ENCODE results near the gene SUMO4.

SUMO4 gene

DNA sequence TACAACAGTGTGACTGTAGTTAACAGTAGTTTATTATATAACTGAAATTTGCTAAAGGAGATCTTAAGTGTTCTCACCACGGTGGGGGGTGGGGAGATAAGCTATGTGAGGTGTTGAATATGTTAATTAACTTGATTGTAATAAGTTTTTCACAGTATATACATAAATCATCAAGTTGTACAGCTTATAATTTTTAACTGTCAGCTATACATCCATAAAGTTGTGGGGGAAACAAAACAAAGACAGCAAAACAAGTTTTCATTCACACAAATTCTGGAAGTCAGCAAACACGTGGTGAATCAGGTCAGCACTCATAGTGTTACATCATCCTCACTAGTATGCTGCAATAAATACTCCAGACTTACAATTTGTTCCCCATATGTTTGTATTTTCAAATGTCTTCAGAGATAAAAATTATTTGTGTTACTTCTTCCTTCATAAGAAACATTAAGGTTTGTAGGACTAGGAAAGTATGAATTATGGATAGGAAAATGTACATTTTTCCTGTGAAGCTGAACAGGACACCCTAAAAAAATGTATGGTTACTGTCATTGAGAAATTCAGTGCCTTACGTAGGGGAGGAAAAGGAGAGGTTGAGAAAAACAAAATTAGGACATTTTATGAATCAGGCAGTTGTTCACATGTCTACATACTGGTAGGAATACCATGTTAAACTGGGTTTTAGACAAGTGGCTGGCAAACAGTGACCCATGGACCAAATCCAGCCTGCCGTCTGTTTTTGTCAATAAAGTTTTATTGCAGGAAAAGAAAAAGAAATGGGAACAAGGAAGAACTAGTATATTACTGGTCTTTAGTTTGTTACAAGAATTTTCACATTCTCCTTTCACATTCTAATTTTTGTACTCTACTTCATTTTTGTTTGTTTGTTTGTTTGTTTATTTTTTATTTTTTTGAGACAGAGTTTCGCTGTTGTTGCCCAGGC lies 6.0 kb downstream of the SUMO4 start:
- Mint-ChIP-seq H3K36me3 (ENCODE audit: low read depth) (peaks cover 76% of the 10 kb centered on the region), H3K9me3 (no peaks in the 10 kb centered on the region), H3K27me3 (ENCODE audit: low read depth) (no peaks in the 10 kb centered on the region), H3K4me1 (ENCODE audit: low read depth) (peaks cover 24% of the 10 kb centered on the region), H3K27ac (peak overlapping the region; percentile 1), H3K4me3 (no peak overlapping the region)
- no peak for DNase-seq (ENCODE audit: low spot score)

DNA sequence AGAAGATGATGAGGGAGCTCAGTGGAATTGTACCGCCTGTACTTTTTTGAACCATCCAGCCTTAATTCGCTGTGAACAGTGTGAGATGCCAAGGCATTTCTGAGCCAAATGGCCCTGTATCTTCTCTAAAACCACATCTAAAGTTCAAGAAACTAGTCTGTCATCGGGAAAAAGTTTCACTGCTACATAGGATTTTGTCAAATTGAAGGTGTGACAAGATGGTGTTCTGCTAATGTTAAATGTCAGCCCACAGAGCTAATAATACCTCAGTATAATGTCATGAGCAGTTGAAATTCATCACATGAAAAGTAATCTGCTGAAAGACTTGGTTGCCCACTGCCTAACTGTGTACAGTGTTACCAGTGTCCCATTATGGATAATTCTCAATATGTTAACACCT lies 9.6 kb downstream of the SUMO4 start:
- Mint-ChIP-seq H3K9me3 (peaks cover 1% of the 10 kb centered on the region), H3K4me3 (no peak overlapping the region), H3K36me3 (ENCODE audit: low read depth) (peaks cover 68% of the 10 kb centered on the region), H3K27me3 (ENCODE audit: low read depth) (no peaks in the 10 kb centered on the region), H3K4me1 (ENCODE audit: low read depth) (peaks cover 22% of the 10 kb centered on the region), H3K27ac (no peak overlapping the region)
- DNase-seq (ENCODE audit: low spot score): no peak

DNA sequence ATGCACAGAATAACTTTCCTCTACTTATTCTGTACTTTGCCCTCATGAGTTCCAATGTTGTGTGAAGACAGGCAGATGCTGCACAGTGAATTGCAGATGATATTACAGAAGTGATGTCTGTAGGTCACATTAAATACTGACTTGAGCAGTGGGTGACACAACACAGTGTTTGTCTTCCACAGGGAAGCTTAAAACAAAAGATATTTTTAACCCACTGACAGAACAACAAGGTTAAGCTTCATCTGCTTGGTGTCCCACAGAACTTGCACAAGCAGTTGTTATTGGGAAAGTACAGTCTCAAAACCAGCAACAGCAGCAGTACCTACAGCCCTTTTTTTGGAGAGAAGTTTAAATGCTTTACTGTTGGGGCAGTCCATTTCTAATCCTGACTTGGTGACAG lies 10.5 kb downstream of the SUMO4 start:
- Mint-ChIP-seq H3K36me3 (ENCODE audit: low read depth) (peaks cover 65% of the 10 kb centered on the region), H3K4me1 (ENCODE audit: low read depth) (peaks cover 13% of the 10 kb centered on the region), H3K27me3 (ENCODE audit: low read depth) (no peaks in the 10 kb centered on the region), H3K4me3 (no peak overlapping the region), H3K9me3 (peaks cover 6% of the 10 kb centered on the region), H3K27ac (no peak overlapping the region)
- no peak for DNase-seq (ENCODE audit: low spot score)

DNA sequence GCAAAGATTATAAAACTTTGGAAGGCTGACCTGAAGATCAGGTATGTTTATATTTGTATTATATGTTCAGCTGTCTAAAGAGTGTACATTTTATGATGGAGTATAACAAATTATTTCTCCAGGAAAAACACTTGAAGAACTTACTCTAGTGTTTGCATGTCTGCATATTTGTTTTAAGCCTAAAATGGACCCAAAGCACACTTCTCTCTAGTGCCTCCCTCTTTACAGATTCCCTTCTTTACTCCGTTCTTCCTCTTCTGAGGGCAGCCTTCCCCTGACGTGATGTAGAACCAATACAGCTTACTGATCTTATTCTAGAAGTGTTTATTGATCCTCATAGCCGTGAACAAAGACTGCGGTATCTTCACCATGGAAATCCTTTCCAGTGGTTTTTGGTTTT lies 13.9 kb downstream of the SUMO4 start:
- peak overlapping the region; percentile 45 for H3K27ac Mint-ChIP-seq
- H3K27me3 Mint-ChIP-seq (ENCODE audit: low read depth): no peaks in the 10 kb centered on the region
- peaks cover 13% of the 10 kb centered on the region for H3K4me1 Mint-ChIP-seq (ENCODE audit: low read depth)
- no peak for DNase-seq (ENCODE audit: low spot score)
- peaks cover 54% of the 10 kb centered on the region for H3K36me3 Mint-ChIP-seq (ENCODE audit: low read depth)
- H3K4me3 Mint-ChIP-seq: no peak overlapping the region
- peaks cover 6% of the 10 kb centered on the region for H3K9me3 Mint-ChIP-seq

DNA sequence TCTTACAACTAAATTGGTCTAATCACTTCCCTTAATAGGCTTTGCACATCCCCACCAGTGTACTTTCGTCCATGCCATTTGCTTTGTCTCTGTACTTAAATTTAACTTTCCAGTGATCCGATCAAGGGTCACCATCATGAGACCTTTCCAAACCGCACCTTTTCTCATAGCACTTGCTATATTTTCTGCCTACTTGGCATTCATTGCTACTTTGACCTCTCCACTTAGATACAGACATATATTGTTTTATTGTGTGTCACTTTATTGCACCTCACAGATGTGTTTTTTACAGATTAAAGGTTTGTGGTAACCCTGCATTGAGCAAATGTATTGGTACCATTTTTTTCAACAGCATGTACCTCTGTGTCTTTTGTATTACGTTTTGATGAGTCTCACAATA lies 14.8 kb downstream of the SUMO4 start:
- H3K4me1 Mint-ChIP-seq (ENCODE audit: low read depth): peaks cover 16% of the 10 kb centered on the region
- no peak overlapping the region for H3K4me3 Mint-ChIP-seq
- peaks cover 6% of the 10 kb centered on the region for H3K9me3 Mint-ChIP-seq
- no peak for DNase-seq (ENCODE audit: low spot score)
- no peak overlapping the region for H3K27ac Mint-ChIP-seq
- H3K36me3 Mint-ChIP-seq (ENCODE audit: low read depth): peaks cover 50% of the 10 kb centered on the region
- no peaks in the 10 kb centered on the region for H3K27me3 Mint-ChIP-seq (ENCODE audit: low read depth)

DNA sequence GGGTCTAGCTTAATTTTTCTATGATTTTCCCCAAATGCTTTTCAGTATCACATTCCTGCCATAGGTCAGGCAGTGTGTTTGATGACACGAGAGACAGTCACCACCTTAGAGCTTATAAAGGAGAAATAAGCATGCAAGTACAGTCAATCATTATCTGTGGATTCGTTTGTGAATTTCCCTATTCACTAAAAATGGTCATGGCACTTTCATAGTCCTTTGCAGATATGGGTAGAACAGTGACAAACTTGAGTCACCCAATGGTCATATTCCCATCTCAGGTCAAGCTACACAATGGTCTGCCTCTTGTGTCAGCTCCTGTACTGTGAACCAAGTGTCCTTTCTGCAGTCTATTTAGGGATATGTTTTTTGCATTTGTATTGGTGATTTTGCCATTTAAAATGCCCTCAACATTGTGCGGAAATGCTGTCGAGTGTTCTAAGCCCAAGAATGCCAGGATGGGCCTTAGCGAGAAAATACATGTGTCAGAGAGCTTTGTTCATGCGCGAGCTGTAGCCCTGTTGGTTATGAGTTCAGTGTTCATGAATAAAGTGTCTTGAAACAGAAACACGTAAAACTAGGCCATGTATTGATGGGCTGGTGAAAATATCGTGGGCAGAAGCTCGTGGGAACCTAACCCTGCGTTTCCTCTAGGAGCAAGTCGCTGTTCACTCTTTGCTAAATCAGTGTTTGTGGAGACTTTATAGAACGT lies 19.8 kb downstream of the SUMO4 start:
- H3K27ac Mint-ChIP-seq: no peak overlapping the region
- H3K4me1 Mint-ChIP-seq (ENCODE audit: low read depth): peaks cover 12% of the 10 kb centered on the region
- H3K9me3 Mint-ChIP-seq: peaks cover 2% of the 10 kb centered on the region
- no peaks in the 10 kb centered on the region for H3K27me3 Mint-ChIP-seq (ENCODE audit: low read depth)
- peaks cover 12% of the 10 kb centered on the region for H3K36me3 Mint-ChIP-seq (ENCODE audit: low read depth)
- H3K4me3 Mint-ChIP-seq: no peak overlapping the region
- DNase-seq (ENCODE audit: low spot score): no peak

DNA sequence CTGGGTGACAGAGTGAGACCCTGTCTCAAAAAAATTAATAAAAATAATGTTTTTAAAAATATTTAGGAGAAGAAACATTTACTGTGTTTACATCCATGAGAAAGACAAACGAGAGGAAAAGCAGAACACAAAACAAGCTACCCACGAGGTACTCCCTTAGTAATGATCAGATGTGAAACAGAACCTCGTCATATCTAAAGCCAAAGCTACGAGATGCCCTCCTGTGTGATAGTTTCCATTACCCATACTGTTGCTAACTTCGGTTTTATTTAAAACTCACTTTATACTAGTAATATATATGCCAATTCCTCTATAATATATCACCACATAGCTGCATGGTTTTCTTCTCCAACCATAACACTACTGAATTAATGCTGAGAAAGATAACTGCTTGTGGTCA lies 21.1 kb downstream of the SUMO4 start:
- no peaks in the 10 kb centered on the region for H3K27me3 Mint-ChIP-seq (ENCODE audit: low read depth)
- H3K27ac Mint-ChIP-seq: no peak overlapping the region
- no peak overlapping the region for H3K4me3 Mint-ChIP-seq
- no peak for DNase-seq (ENCODE audit: low spot score)
- peaks cover 2% of the 10 kb centered on the region for H3K36me3 Mint-ChIP-seq (ENCODE audit: low read depth)
- no peaks in the 10 kb centered on the region for H3K9me3 Mint-ChIP-seq
- H3K4me1 Mint-ChIP-seq (ENCODE audit: low read depth): peaks cover 10% of the 10 kb centered on the region

DNA sequence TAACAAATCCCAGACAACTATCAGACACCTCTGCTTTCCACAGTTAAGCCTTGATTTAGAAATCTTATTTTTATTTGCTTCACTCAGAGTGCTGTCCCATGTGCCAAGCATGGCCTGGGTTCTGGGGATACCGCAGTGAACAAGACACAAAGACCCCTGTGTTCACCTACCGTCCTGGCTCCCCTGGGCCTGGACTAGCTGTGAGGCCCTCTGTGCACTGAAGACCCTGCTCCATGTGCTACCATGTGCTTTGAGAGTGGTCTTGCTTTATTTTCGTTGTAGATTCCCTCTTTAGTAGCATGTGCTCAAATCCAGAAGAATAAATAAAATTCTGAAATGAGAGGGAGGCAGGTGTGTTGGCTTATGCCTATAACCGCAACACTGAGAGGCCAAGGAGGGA lies 22.5 kb downstream of the SUMO4 start:
- Mint-ChIP-seq H3K36me3 (ENCODE audit: low read depth) (no peaks in the 10 kb centered on the region), H3K4me3 (no peak overlapping the region), H3K4me1 (ENCODE audit: low read depth) (peaks cover 8% of the 10 kb centered on the region), H3K27me3 (ENCODE audit: low read depth) (no peaks in the 10 kb centered on the region), H3K9me3 (no peaks in the 10 kb centered on the region), H3K27ac (no peak overlapping the region)
- DNase-seq (ENCODE audit: low spot score): no peak

DNA sequence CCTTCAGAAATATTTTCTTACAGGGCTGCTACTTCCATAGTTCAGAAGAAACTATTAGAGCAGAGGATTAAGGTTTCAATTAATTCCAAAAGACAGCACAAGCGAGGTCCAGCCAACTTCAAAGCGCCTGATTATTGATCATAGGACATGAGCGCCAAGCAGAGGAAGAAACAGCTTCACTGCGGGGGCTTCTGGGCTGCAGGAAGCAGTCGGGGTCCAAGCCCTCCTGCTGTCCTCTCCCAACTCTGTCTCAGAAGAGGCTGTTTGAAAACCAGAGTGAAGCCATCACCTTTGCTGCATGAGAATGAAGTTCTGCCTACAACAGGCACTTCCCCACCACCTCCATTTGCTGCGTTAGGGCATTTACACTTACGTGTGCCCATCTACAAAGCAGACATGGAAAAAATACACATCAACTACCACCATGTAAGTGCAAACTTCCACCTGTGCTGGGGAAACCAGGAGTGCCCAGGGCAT lies 23.9 kb downstream of the SUMO4 start:
- H3K27ac Mint-ChIP-seq: no peak overlapping the region
- no peak overlapping the region for H3K4me3 Mint-ChIP-seq
- H3K36me3 Mint-ChIP-seq (ENCODE audit: low read depth): no peaks in the 10 kb centered on the region
- no peaks in the 10 kb centered on the region for H3K27me3 Mint-ChIP-seq (ENCODE audit: low read depth)
- peaks cover 10% of the 10 kb centered on the region for H3K4me1 Mint-ChIP-seq (ENCODE audit: low read depth)
- no peaks in the 10 kb centered on the region for H3K9me3 Mint-ChIP-seq
- DNase-seq (ENCODE audit: low spot score): no peak

DNA sequence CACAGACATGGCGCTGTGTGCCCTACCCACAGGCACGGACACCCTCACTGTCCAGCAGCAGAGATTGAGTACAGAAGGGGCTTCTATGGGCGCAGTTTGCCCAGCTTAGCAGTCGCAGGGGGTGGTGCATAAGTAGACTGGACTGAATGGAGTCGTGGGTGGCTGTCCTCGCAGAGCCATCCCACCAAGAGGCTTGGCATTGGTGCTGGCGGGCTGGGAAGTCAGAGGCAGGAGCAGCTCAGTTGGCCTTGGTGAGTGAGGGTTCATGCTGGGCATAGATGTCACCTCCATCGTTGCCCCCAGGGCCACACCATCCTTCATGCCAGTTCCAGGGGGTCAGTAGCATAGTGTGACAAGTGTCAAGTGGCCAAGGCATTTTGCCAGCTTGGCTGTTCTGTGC lies 25.2 kb downstream of the SUMO4 start:
- no peak for DNase-seq (ENCODE audit: low spot score)
- no peaks in the 10 kb centered on the region for H3K27me3 Mint-ChIP-seq (ENCODE audit: low read depth)
- no peaks in the 10 kb centered on the region for H3K36me3 Mint-ChIP-seq (ENCODE audit: low read depth)
- no peak overlapping the region for H3K27ac Mint-ChIP-seq
- H3K9me3 Mint-ChIP-seq: no peaks in the 10 kb centered on the region
- no peak overlapping the region for H3K4me3 Mint-ChIP-seq
- peaks cover 8% of the 10 kb centered on the region for H3K4me1 Mint-ChIP-seq (ENCODE audit: low read depth)

DNA sequence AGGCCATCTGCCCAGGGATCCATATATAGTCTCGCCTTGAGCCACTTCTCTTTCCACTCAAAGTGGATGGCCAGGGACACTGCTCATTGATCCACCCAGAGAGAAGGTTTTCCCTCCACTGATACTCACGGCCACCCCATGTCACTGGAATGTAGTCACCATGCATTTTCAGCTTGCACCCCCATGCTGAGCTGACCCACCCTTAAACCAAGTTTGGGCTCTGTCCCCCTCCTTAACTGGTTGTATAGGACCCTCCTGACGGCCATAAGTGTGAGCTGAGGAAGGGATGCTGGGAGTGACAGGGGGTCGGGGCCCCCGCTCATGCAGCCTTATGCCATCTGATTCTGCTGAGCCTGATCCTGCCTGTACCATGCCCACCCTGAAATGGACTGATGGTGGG lies 25.7 kb downstream of the SUMO4 start:
- peaks cover 8% of the 10 kb centered on the region for H3K4me1 Mint-ChIP-seq (ENCODE audit: low read depth)
- no peaks in the 10 kb centered on the region for H3K27me3 Mint-ChIP-seq (ENCODE audit: low read depth)
- no peak overlapping the region for H3K27ac Mint-ChIP-seq

DNA sequence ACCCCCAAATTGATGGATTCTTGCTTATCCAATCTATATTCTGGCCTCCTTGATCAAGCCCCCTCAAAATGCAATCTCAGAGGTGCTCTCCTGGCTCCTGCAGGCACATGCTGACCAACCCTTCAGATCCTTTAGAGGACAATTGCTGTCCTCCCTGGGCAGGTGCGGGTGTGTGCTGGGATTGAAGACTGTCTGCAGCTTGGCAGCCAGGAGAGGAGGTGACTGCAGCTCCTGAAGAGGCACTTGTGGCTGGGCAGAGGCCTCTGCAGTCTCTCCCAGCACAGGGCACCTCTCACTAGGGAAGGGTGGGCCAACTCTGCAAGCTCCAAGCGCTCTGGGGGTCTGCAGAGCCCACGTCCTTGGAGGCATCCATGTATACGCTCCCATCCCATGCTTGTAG lies 28.5 kb downstream of the SUMO4 start:
- no peak overlapping the region for H3K4me3 Mint-ChIP-seq
- peak overlapping the region; percentile 14 for H3K27ac Mint-ChIP-seq
- DNase-seq (ENCODE audit: low spot score): no peak
- no peaks in the 10 kb centered on the region for H3K27me3 Mint-ChIP-seq (ENCODE audit: low read depth)
- peaks cover 12% of the 10 kb centered on the region for H3K4me1 Mint-ChIP-seq (ENCODE audit: low read depth)
- no peaks in the 10 kb centered on the region for H3K36me3 Mint-ChIP-seq (ENCODE audit: low read depth)
- H3K9me3 Mint-ChIP-seq: no peaks in the 10 kb centered on the region

More for the DNA sequence above, 25.7 kb downstream of the SUMO4 start:
- H3K4me3 Mint-ChIP-seq: no peak overlapping the region
- no peaks in the 10 kb centered on the region for H3K36me3 Mint-ChIP-seq (ENCODE audit: low read depth)
- DNase-seq (ENCODE audit: low spot score): no peak
- no peaks in the 10 kb centered on the region for H3K9me3 Mint-ChIP-seq

DNA sequence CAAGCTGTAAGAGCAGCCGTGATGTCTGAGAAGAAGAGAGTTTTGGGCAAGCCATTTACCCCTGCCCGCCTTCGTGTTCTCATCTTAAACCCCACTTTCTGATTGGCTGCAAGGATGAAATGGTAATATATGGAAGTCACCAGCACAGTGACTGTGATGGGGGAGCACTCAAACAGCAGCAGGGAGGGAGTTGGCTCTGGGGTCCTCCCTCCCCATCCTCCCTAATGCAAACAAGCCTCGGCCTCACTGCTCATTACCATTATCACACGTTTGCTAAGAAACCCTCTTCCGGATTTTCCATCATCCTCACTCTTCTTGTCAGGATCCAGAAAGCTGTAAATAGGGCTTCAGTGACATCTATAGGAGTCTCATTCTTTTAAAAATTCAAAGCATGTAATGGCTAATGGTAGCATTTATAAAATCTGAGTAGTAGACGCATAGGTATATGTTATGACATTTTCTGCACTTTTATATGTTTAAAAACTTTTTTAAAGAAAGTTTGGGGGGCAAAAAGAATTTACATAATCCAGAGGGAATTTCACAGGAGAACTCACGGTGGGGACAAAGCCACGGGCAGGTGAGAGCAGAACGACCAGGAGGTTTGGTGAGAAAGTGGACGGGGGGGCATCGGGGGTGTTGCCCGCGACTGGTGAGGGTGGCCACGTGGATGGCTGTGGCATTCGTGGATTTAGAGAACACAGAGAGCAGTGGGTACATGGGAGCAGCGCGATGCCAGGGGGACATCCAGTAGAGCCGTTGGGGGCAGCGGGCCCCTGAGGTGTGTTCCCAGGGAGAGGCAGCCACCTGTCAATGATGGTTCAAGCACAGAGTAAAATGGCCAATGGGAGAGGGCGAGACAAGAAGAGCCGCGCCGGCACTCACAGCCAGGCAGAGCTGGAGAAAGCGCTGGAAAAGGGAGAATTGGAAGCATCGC lies 29.6 kb downstream of the SUMO4 start:
- Mint-ChIP-seq H3K27me3 (ENCODE audit: low read depth) (no peaks in the 10 kb centered on the region), H3K36me3 (ENCODE audit: low read depth) (no peaks in the 10 kb centered on the region), H3K27ac (peak overlapping the region; percentile 43), H3K4me3 (no peak overlapping the region), H3K4me1 (ENCODE audit: low read depth) (peaks cover 9% of the 10 kb centered on the region), H3K9me3 (no peaks in the 10 kb centered on the region)
- DNase-seq (ENCODE audit: low spot score): no peak
